ENCODE results near the gene TOR1AIP2. TPM values are rescaled to one million over a fixed set of nuclear protein-coding genes. Genes with fewer than 3 reads are reported as not detected.
A peak's percentile ranks its signal among the peaks of the same experiment; 100 is the strongest.

The TOR1AIP2 gene
- total RNA-seq, 1 donor from 2014 or later: 83.2 TPM

DNA sequence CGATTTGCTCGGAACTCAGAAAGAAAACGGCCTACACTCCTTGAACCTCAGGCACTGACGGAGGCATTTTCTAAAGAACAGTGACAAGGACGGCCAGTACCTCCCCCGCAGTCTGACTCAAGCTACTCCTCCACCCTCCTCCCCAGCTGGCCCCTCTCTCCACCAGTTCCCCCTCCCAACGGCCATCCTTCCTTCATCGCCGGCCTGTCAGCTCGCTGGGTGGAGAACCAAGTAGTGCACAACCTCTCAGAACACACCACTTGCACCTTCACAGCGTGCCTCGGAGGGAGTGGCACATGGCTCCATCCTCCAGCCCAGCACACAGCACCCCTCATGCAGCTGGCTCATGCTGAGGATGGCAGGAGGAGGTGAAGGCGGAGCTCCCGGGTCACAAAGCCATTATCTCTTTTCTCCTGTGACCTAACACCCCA lies 58.8 kb downstream of the TOR1AIP2 start:
- peaks cover 16% of the 10 kb centered on the region for H3K27me3 Mint-ChIP-seq
- no peak overlapping the region for H3K4me3 Mint-ChIP-seq (ENCODE audit: low read depth)
- H3K4me1 Mint-ChIP-seq (ENCODE audit: low read depth): peaks cover 16% of the 10 kb centered on the region
- H3K27ac Mint-ChIP-seq: no peak overlapping the region
- TF ChIP-seq, protein P1, sequence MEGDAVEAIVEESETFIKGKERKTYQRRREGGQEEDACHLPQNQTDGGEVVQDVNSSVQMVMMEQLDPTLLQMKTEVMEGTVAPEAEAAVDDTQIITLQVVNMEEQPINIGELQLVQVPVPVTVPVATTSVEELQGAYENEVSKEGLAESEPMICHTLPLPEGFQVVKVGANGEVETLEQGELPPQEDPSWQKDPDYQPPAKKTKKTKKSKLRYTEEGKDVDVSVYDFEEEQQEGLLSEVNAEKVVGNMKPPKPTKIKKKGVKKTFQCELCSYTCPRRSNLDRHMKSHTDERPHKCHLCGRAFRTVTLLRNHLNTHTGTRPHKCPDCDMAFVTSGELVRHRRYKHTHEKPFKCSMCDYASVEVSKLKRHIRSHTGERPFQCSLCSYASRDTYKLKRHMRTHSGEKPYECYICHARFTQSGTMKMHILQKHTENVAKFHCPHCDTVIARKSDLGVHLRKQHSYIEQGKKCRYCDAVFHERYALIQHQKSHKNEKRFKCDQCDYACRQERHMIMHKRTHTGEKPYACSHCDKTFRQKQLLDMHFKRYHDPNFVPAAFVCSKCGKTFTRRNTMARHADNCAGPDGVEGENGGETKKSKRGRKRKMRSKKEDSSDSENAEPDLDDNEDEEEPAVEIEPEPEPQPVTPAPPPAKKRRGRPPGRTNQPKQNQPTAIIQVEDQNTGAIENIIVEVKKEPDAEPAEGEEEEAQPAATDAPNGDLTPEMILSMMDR (IDR thresholded peaks at IDR 0.05; ENCODE audit: unreplicated experiment): no peak
- H3K9me3 Mint-ChIP-seq (ENCODE audit: low read depth): no peaks in the 10 kb centered on the region
- no peaks in the 10 kb centered on the region for H3K36me3 Mint-ChIP-seq (ENCODE audit: insufficient read depth)
- DNase-seq (ENCODE audit: low spot score, unreplicated experiment): no peak

DNA sequence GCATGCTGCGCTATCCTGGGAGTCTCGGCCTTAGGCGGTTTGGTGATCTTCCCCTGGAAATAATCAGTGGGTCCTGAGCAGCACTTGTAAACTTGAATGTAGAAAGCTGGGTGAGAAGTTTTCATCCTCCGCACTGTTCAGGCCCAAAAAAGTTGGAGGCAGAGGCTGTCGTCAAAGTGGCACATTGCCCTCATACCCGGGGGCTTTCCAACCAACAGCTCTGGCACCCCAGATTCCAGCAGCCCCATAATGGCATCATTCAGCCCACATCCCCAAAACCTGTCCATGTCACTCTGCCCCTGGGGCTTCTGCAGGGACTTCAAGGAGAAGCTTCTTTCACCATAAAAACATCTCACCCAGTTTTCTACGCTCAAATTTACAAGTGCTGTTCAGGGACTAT lies 59.3 kb downstream of the TOR1AIP2 start:
- H3K9me3 Mint-ChIP-seq (ENCODE audit: low read depth): no peaks in the 10 kb centered on the region
- H3K27me3 Mint-ChIP-seq: peaks cover 16% of the 10 kb centered on the region
- TF ChIP-seq, protein P1 (IDR thresholded peaks at IDR 0.05; ENCODE audit: unreplicated experiment): no peak
- DNase-seq (ENCODE audit: low spot score, unreplicated experiment): no peak
- H3K4me3 Mint-ChIP-seq (ENCODE audit: low read depth): no peak overlapping the region
- H3K4me1 Mint-ChIP-seq (ENCODE audit: low read depth): peaks cover 16% of the 10 kb centered on the region
- H3K27ac Mint-ChIP-seq: no peak overlapping the region
- H3K36me3 Mint-ChIP-seq (ENCODE audit: insufficient read depth): no peaks in the 10 kb centered on the region

DNA sequence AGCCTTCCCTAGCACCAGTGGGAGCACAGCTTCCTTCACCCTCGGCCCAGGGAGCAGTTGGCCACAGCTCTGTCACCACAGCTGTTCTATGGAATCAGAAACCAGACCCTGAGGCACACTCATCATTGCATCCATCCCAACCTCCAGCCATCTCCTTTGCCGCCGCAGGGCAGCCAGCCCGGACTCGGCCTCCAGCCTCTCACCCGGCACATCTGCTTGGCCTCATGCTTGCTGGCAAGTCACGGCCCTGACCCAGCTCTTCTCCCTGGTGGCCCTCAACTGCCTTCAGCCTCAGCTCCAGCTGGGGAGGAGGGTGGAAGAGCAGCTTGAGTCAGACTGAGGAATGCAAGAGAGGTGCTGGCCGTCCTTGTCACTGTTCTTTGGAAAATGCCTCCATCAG lies 59.8 kb downstream of the TOR1AIP2 start:
- Mint-ChIP-seq H3K27ac (no peak overlapping the region), H3K9me3 (ENCODE audit: low read depth) (no peaks in the 10 kb centered on the region), H3K27me3 (peaks cover 16% of the 10 kb centered on the region), H3K4me1 (ENCODE audit: low read depth) (peaks cover 16% of the 10 kb centered on the region), H3K4me3 (ENCODE audit: low read depth) (no peak overlapping the region), H3K36me3 (ENCODE audit: insufficient read depth) (no peaks in the 10 kb centered on the region)
- no peak for DNase-seq (ENCODE audit: low spot score, unreplicated experiment)
- TF ChIP-seq, protein P1 (IDR thresholded peaks at IDR 0.05; ENCODE audit: unreplicated experiment): no peak

DNA sequence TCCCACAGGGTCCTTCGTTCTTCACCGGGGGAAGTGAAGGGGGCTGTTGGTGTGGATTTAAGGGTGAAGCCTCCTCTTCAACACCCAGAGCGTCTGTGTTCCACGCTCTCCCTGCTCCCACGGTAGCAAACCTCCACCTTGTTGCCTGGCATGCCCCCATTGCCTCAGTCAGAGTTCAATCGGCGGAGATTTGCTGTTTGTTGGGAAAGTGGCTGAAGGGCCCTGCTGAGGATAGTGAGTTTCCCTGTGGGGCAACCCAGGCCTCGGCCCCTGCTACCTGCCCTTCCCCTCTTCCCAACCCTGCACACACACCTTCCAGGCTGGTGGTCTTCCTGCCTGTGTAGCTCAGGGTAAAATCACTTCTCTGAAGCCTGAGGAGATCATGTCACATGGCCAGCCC lies 60.5 kb downstream of the TOR1AIP2 start:
- Mint-ChIP-seq H3K4me3 (ENCODE audit: low read depth) (no peak overlapping the region), H3K27ac (no peak overlapping the region), H3K36me3 (ENCODE audit: insufficient read depth) (no peaks in the 10 kb centered on the region), H3K9me3 (ENCODE audit: low read depth) (no peaks in the 10 kb centered on the region), H3K4me1 (ENCODE audit: low read depth) (peaks cover 16% of the 10 kb centered on the region), H3K27me3 (peaks cover 22% of the 10 kb centered on the region)
- TF ChIP-seq, protein P1 (IDR thresholded peaks at IDR 0.05; ENCODE audit: unreplicated experiment): no peak
- DNase-seq (ENCODE audit: low spot score, unreplicated experiment): no peak

DNA sequence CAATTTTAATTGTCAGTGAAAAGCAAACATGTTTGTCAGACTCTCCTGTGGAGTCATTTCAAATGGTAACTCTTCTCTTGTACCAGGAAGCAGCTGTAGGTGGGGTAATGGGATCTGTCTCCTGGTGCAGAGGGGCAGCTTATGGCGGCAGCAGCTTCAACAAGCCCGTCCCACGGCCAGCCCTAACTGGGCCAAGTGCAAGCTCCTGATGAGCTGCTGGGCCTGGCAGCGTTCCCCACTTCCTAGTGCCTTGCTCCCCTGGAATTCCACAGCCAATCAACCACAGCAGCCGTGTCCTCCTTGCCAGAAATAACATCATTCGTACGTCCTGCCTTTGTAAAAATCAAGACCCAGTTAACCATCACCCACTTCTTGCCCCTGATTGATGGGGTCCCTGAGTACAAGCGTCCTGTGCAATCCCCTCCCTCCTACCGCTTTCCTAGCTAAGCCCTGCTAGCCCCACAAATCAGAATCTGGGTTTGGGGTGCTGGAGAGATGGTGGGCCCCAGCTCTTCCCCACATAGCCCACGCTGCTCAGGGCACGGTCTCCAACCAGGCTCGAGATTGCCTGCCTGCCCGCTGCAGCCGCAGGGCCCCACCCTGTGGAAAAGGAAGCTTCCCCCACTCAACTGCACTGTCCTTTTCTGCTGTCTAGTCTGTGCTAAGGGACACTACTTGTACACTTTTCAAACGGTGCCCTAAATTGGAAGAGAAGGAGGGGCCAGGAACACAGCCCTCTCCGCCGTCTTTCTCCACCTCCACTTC lies 61.2 kb downstream of the TOR1AIP2 start:
- H3K4me1 Mint-ChIP-seq (ENCODE audit: low read depth): peaks cover 16% of the 10 kb centered on the region
- no peaks in the 10 kb centered on the region for H3K36me3 Mint-ChIP-seq (ENCODE audit: insufficient read depth)
- no peak for DNase-seq (ENCODE audit: low spot score, unreplicated experiment)
- H3K4me3 Mint-ChIP-seq (ENCODE audit: low read depth): peak overlapping the region; percentile 86
- H3K27me3 Mint-ChIP-seq: peaks cover 27% of the 10 kb centered on the region
- no peak overlapping the region for H3K27ac Mint-ChIP-seq
- TF ChIP-seq, protein P1 (IDR thresholded peaks at IDR 0.05; ENCODE audit: unreplicated experiment): no peak
- no peaks in the 10 kb centered on the region for H3K9me3 Mint-ChIP-seq (ENCODE audit: low read depth)
